ENCODE results near the gene PTPRZ1. TPM values are rescaled to one million over a fixed set of nuclear protein-coding genes. Genes with fewer than 3 reads are reported as not detected.

PTPRZ1 gene
- total and polyA plus RNA-seq, 2 of the 4 experiments (the other 2 are of a cell fraction) = not detected

- dilution Hi-C loops (cut with HindIII; ENCODE audit: low sequenced_read_pairs, unreplicated experiment) = no loop called here
- H3K4me1 ChIP-seq (ENCODE audit: control insufficient read depth, insufficient read depth, low read length) = peaks cover 2% of the 10 kb centered on the region; the same call in 1 of the 2 replicates
- H3K9ac ChIP-seq (ENCODE audit: low read depth, low read length) = no peak overlapping the region
- peak; percentile 99 for ATAC-seq (ENCODE audit: low read depth)
- no peak overlapping the region for H3K18ac ChIP-seq (ENCODE audit: low read depth, low read length)
- no peak overlapping the region for H3K4me3 ChIP-seq (ENCODE audit: insufficient read depth, low read depth, low read length)
- H3K79me1 ChIP-seq (ENCODE audit: low read depth in 1 of 2, low read length in 2 of 2) = no peaks in the 10 kb centered on the region
- H2BK20ac ChIP-seq (ENCODE audit: low read depth, low read length) = peak overlapping the region; percentile 67; the same call in 1 of the 2 replicates
- no peak overlapping the region; the same call in 1 of the 2 replicates for H3K14ac ChIP-seq (replicated peaks; ENCODE audit: low read depth, low read length)
- H3K27ac ChIP-seq (ENCODE audit: insufficient read depth, low read length) = no peak overlapping the region; the same call in 1 of the 2 replicates
- H3K36me3 ChIP-seq (ENCODE audit: control insufficient read depth, insufficient read depth, low read length) = no peaks in the 10 kb centered on the region
- no TSS peak for BruUV-seq (replicated peaks)
- H4K8ac ChIP-seq (ENCODE audit: low read depth in 2 of 2, low read length in 2 of 2) = peak overlapping the region in 1 of 2 experiments; percentile 38; a peak in 2 of 4 replicates
- ChIA-PET POLR2A (ENCODE audit: unreplicated experiment) (no interaction called here), CTCF (no interaction called here)
- H3K27me3 ChIP-seq (ENCODE audit: control insufficient read depth, insufficient read depth, low read length) = no peaks in the 10 kb centered on the region
- no peak overlapping the region for H2AK5ac ChIP-seq (ENCODE audit: low read depth, low read length)
- intact Hi-C loops (cut with micrococcal nuclease) = no loop called here
- DNase-seq = peak; percentile 87
- H3K9me3 ChIP-seq (ENCODE audit: control insufficient read depth, insufficient read depth, low read length) = no peaks in the 10 kb centered on the region
- no peak overlapping the region for H4K5ac ChIP-seq (ENCODE audit: low read depth, low read length)
- in situ Hi-C loops (cut with MboI; ENCODE audit: low sequenced_read_pairs) = no loop called here
- no peak overlapping the region for H4K91ac ChIP-seq (ENCODE audit: insufficient read depth, low read depth, low read length)
- peak overlapping the region; percentile 75 for H2BK5ac ChIP-seq (ENCODE audit: low read depth, low read length, poor library complexity, severe bottlenecking)
- 0 out of 2 replicates have a peak overlapping the region, but pooled peaks have one; percentile 76 for H3K23ac ChIP-seq (ENCODE audit: low read depth, low read length)
- H2AFZ ChIP-seq (replicated peaks; ENCODE audit: low read length, poor library complexity) = peak overlapping the region; percentile 55
- H4K20me1 ChIP-seq (ENCODE audit: insufficient read depth, low read length) = no peaks in the 10 kb centered on the region
- no CpG with 5 or more reads among the region's 5 CpGs for WGBS, 2 experiments (ENCODE audit: extremely low coverage in 2 of 2, insufficient read length in 1 of 2)
- no peak overlapping the region for H2BK15ac ChIP-seq (ENCODE audit: low read depth, low read length)
- H3K4me2 ChIP-seq (ENCODE audit: low read depth, low read length) = no peak overlapping the region
- H3K56ac ChIP-seq (ENCODE audit: extremely low read depth, insufficient read depth, low read length) = no peak overlapping the region
- no peak overlapping the region for H2AK9ac ChIP-seq (replicated peaks; ENCODE audit: low read depth, low read length, poor library complexity)
- peak overlapping the region; percentile 60 for H2BK120ac ChIP-seq (ENCODE audit: low read depth, low read length)
- peak overlapping the region; percentile 78 for H3K4ac ChIP-seq (ENCODE audit: low read depth, low read length)
- H3K9me1 ChIP-seq (ENCODE audit: insufficient read depth, low read length) = peaks cover 4% of the 10 kb centered on the region; the same call in 1 of the 2 replicates
- TF ChIP-seq CHD1 (IDR thresholded peaks at IDR 0.05; ENCODE audit: low read depth, low read length) (no peak), CTCF (conservative IDR thresholded peaks at IDR 0.05; ENCODE audit: low read depth, low read length) (no peak), POLR2A (IDR thresholded peaks at IDR 0.05; ENCODE audit: low read depth, low read length) (no peak), RFX5 (IDR thresholded peaks at IDR 0.05; ENCODE audit: low read depth, low read length) (0 out of 2 replicates have a peak, but pooled peaks have one; percentile 8), MAZ (IDR thresholded peaks at IDR 0.05; ENCODE audit: borderline replicate concordance, low read depth, low read length) (no peak), NFE2L2 (IDR thresholded peaks at IDR 0.05; ENCODE audit: low read depth, low read length) (no peak), RCOR1 (IDR thresholded peaks at IDR 0.05; ENCODE audit: insufficient replicate concordance, low read length) (no peak), MXI1 (IDR thresholded peaks at IDR 0.05; ENCODE audit: borderline replicate concordance, low read depth, low read length) (no peak), FOS (IDR thresholded peaks at IDR 0.05; ENCODE audit: low read depth, low read length) (no peak), SMC3 (IDR thresholded peaks at IDR 0.05; ENCODE audit: low read depth, low read length) (no peak), BHLHE40 (IDR thresholded peaks at IDR 0.05; ENCODE audit: low read depth, low read length) (no peak), ELK1 (IDR thresholded peaks at IDR 0.05; ENCODE audit: borderline replicate concordance, low read depth, low read length) (no peak), RAD21 (IDR thresholded peaks at IDR 0.05; ENCODE audit: low read length) (peak; percentile 45), USF2 (IDR thresholded peaks at IDR 0.05; ENCODE audit: low read depth, low read length) (peak; percentile 64)
Observed at GRCh38 chr7:121961089-121961867, 88.3 kb downstream of the PTPRZ1 start.
